DMS153 treated with DMSO at 0.1 percent for 48 hours (cell line): ENCODE measurements around the gene RAB11FIP2.
"Not testable (repeated sequence)": the region's sequence is repeated elsewhere in the genome, so short reads cannot be mapped to it uniquely, and the experiment has no call there.

Experiments
- DNase-seq: peaks from one replicate; lab custom pipeline; 2025; ENCODE audit not compliant: unreplicated experiment; lab: John Stamatoyannopoulos, UW

Gene RAB11FIP2, protein sequence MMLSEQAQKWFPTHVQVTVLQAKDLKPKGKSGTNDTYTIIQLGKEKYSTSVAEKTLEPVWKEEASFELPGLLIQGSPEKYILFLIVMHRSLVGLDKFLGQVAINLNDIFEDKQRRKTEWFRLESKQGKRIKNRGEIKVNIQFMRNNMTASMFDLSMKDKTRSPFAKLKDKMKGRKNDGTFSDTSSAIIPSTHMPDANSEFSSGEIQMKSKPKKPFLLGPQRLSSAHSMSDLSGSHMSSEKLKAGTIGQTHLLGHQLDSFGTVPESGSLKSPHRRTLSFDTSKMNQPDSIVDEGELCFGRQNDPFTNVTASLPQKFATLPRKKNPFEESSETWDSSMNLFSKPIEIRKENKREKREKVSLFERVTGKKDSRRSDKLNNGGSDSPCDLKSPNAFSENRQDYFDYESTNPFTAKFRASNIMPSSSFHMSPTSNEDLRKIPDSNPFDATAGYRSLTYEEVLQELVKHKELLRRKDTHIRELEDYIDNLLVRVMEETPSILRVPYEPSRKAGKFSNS

DNA sequence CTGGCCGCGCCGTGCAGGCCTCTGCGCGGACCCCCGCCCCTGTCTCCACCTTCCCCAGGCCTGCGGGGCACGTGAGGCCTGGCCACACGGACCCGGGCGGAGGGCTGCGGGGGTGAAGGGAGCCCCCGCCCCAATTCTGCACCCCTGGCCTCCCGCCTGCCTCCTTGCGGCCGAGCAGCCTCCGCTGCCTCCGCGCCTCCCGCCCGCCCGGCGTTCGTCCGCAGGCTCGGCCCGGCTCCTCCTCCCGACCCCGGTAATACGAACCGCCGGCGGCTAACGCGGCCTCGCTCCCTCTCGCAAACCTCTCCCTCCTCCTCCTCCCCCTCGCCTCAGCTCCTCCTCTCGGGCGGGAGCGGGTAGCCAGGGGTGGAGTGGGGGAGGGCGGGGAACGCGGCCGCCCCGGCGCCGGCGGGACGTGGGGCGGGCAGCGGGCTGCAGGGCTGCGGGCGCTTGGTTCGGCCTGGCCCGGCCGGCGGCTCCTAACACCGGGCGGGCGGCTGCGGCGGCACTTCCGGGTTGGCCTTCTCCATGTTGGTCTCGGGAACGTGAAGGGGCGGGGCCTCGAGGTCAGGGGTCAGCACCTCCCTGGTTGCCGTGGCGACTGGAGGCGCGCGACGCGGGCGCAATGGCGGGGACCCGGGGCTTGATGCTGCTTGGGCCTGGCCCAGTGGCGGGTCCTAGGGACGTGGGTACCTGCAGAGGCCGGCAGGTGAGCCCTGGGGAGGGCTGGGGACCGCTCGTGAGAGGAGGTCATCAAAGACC is at the start of gene RAB11FIP2:
RAB11FIP2 (minus strand) TSS at position 547 of the 762 bp plus-strand sequence. CDS start 778 bp downstream, outside the sequence.
- DNase-seq = peak; percentile 78

DNA sequence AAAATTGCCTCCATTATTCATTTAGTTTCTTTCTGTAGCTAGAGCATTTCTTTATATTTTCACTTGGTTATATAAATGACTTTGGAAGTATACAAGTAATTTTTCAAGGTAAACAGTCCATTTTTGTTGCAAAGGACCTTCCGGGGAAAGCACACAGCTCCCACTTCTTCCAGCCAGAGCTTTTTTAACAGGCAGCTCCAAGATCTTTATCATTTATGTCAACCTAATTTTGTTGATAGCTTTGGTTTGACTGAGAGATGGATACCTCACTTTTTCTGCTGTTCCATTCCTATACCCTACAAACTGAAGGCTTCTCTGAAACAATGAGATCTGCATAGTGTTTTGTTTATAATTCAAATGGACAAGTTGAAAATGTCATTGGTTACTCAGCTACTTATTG is 49.3 kb upstream of the RAB11FIP2 start:
- DNase-seq = no peak

DNA sequence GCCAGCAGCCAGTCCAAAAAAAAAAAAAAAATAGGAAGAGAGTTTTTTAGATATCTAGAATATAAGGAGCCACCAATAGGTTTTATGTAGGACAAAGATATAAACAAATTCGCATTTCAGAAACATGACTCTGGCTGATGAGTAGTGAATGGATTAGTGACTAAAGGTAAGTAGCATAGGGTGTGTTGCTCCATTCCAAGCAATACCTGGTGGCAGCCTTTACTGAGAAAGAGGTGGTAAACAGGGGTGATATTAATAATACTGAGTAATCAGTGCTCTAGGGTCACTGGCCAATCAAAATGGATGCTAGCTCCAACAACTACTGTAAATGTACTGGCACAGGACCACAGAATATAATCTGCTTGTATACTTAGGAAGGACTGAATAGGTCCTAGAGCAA is 45.5 kb upstream of the RAB11FIP2 start:
- DNase-seq = no peak

DNA sequence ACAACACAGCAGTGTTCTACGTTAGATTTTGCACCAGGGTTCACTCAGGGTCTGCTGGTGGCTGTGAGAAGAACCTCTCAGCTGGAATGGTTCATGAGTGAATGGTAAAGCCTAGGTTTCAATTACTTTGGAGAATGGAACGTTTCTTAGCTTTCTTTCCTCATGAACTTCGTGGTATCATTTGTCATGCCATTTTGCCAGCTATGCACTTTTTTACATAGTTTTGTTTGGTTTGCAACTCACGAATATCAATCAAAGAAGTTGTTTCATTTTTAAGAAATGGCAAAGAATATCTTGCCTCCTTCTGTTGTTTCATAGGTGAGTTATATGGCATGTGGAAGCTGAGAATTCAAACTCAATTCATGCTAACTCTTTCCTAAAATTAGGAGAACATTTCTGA is 34.1 kb upstream of the RAB11FIP2 start:
- no peak for DNase-seq

DNA sequence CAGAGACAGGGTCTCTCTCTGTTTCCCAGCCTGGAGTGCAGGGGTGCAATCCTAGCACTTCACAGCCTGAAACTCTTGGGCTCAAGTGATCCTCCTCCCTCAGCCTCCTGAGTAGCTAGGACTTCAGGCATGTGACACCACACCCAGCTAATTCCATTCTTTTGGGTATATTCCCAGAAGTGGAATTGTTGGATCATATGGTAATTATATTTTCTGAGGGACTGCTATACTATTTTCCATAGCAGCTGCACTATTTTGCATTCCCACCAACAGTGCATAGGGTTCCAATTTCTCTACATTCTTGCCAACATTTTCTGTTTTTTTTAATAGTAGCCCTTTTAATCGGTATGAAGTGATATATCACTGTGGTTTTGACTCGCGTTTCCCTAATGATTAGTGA is 30.0 kb upstream of the RAB11FIP2 start:
- DNase-seq = no peak

DNA sequence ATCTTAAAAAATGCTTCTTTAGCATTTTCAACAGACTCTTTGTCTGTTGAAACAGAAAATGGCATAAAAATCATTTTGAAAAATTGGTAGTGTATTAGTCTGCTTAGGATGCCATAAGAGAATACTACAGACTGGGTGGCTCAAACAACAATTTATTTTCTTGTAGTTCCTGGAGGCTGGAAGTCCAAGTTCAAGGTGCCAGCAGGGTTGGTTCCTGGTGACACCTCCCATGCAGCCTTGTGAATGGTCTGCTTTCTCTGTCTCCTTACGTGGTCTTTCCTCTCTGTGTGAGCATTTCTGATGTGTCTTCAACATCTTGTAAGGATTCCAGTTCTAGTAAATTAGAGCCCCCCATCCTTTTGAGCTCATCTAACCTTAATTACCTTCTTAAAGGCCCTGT is 26.1 kb upstream of the RAB11FIP2 start:
- no peak for DNase-seq

DNA sequence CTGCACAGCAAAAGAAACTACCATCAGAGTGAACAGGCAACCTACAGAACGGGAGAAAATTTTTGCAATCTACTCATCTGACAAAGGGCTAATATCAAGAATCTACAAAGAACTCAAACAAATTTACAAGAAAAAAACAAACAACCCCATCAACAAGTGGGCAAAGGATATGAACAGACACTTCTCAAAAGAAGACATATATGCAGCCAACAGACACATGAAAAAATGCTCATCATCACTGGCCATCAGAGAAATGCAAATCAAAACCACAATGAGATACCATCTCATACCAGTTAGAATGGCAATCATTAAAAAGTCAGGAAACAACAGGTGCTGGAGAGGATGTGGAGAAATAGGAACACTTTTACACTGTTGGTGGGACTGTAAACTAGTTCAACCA is 20.6 kb upstream of the RAB11FIP2 start:
- not testable (repeated sequence) for DNase-seq

DNA sequence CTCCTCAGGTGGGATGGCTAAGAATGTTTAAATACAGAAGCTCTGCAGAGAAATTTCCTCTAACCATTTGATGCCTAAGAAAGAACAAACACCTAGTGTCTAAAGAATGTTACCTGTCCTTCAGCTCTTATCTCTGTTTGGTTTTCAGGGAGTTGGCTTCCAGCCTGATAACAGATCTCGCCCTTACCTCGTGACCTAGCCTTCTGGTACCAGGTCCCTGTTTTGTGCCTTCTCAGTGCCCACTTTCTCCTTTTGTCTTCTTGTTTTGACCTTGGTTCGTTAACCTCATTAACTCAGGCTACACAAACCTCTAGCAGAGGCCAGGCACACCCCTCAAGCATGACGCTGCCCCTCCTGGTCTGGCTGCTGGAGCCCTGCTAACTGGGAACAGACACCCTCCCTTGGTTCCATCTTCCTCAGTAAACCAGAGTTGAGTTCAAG is 16.1 kb upstream of the RAB11FIP2 start:
- no peak for DNase-seq

DNA sequence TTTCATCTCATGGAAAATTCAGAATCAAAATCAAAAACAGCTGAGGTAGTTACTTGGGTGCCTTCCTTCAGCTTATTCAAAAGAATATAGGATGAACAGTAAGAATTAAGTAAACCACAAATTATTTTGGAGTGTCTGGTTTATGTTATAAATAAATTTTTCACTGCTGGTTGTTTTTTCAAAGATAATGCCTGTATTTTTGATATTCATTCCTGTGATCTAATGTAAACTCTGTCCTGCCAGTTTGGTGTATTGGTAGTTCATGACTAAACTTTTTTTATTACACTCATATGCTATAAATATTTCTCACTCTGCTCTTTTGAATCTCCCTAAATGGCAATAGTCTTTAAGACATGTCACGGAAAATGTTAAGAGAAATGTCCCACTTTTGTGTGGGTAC is 11.6 kb upstream of the RAB11FIP2 start:
- DNase-seq = no peak

DNA sequence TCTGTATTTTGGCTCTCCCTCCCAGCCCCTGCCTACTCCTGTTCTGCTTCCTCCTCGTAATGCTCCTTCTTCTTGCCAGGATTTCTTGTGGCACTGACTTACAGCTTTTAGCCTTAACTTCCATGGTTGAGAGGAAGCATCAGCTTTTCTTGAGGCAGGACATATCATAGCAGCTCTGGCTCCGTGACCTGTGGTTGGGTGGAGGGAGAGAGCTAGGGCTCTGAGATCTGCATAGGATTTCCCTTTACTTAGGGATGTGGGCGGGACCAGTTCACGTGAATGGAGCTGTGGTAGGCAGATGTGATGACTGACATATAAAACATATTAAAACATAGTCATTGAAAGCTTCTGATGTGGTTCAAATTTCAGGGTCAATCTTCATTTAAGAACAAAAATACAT is 10.6 kb upstream of the RAB11FIP2 start:
- DNase-seq = no peak

DNA sequence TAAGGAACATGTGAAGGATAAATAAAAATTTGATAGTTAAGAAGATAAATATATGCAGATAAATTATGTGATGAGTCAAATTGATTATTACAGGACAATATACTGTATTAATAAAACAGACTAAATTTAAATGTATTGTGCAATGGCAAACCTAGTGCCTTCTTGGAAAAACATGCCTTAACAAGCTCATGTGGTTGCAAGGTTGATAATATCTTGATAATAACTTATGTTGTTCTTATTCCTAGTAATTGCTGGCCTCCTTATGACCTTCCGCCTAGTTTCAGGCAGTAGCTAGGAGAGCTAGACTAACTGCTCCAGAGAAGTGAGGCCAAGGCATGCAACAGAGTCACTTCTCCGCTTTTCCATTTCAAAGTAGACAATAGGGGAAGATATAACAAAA is 7.6 kb upstream of the RAB11FIP2 start:
- no peak for DNase-seq

DNA sequence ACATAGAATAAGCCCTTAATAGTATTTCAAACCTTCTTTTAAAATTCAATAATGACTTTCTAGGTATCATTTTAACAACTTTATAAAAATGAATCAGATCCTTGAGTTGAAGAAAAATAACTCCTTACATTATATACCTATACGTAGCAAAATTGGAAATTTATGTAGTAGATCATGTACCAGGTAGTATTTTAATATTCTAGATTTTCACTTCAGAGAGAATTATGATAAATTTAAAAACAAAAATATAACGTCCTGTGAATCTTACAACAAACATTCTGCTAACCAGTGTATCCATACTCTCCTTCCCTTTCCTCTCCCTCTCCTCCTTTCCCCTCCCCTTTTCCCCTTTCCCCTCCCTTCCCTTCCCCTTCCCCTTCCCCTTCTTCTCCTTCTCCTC is 6.1 kb upstream of the RAB11FIP2 start:
- no peak for DNase-seq

DNA sequence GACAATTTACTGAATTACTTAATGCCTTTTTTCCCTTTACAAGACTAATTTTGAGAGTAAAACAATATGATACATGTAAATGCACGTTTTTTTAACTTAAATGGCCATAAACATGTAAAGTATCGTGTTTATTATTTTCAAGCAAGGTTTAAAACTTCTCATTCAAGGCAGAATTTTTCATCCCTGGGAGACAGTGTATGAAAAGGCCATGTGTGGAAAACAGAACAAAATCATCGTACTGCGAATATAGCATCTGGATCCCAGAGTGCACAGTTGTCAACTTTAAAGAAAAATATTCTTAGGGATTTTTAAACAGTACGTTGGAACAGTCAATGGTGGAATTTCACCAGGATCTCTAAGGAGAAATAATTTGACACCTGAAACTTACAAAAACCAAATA is 1.1 kb upstream of the RAB11FIP2 start:
- DNase-seq = no peak

DNA sequence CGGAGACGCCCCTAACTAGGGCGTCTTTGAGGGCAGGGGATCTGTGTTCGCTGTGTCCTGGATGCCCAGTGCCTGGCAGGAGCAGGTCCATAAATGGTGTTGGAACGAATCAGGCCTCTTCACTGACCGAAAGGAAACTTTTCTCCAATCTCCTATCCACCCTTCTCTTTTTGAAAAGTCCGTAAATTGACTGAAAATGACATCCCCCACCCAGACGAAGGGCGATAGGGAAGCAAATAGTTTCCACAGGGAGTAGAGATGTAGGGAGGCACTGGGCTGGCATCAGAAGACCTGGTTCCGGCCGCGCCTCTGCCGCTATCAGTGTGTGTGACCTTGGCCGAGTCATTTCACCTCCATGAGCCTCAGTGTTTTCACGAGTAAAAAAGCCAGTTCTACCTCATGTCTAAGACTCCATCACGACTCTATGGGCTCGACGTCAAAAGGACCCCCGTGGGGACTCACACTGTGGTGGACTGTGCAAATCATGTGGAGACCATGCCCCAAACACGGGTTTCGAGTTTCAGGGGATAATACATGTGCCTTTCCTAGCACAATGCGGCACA is 497 bp upstream of the RAB11FIP2 start:
- DNase-seq = peak; percentile 25

DNA sequence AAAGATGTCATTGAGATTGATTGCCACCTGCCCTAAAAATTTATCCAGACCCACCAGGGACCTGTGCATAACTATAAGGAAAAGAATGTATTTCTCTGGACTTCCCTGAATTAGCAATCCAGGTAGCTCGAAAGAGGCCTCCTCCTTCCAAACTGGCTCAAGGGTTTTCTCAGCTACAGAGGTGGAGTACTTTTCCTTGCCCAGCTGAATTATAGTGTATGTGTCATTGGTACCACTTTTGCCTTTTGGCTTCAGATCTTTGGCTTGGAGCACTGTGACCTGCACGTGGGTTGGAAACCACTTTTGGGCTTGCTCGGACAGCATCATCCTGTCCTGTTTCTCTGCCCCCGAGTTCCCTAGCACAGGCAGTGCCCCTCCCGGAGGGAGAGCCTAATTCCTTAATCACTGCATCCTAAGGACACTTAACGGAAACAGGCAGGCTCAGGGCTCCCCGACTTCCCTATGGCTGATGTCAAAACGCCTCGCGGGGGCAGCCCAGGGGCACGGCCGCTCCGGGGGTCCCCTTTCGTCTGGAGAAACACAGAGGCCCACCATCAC is 825 bp downstream of the RAB11FIP2 start:
- peak; percentile 16 for DNase-seq

DNA sequence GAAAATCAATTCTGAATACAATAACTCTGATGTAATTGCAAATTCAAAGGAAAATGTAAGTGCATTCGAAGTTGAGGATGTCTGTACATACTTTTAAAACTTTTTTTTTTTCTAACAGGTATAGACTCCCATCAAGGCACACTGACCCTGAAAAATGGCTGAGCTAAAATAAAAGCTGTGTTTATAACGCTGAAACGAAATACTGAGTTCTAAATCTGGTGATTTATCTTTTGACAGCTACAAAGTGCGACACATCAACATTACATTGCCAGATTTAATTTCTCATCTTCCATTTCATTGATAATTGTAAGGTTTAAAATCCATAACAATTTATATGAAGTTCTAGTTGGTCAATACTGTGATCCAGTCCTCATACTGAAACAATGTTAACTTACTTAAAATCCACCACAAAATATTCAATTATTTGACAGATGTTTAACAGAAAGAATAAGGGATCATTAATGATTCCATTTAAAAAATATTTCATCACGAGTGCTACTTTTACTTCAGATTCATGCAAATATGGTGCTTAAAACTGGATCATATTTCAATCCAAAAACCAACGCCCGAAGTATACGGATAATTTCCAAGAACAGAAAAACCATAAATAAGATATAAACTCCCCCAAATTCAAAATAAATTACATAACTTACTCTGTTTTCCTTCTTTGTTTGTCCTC is 1.4 kb downstream of the RAB11FIP2 start:
- DNase-seq = no peak

DNA sequence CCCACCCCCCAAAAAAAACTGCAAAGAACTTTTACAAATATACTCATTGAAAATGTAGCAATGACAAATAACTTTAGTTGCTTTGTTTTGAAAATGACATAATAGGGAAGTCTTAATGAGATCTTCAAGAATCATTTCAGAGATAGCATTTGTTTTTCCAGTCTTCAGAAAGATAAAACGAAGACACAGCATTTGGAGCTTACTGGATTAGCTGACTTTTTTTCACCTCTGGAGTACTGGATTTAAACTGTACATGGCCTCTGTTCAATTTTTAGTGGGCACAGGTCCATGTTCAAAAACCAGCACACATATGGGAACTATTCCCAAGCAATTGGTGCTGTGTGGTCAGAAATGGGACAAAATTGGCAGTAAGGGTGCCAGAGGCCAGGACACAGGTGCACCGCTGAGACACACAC is 3.9 kb downstream of the RAB11FIP2 start:
- DNase-seq = no peak

DNA sequence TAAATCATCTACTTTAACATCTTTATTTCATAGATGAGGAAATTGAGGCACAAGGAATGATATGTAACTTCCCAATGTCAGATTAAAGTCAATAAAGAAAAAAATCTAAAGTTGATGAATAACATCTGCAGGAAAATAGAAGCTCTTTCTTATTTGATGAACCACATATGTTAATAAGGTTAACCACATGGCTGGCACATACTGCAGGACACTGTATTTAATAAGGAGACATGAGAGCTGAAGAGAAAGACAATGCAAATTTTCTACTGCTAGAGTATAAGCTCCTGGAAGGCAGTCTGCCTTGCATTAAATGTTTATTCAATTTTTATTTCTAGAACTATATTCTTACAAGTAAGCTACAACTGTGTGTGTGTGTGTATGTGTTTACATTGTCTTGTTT is 4.4 kb downstream of the RAB11FIP2 start:
- DNase-seq = no peak

DNA sequence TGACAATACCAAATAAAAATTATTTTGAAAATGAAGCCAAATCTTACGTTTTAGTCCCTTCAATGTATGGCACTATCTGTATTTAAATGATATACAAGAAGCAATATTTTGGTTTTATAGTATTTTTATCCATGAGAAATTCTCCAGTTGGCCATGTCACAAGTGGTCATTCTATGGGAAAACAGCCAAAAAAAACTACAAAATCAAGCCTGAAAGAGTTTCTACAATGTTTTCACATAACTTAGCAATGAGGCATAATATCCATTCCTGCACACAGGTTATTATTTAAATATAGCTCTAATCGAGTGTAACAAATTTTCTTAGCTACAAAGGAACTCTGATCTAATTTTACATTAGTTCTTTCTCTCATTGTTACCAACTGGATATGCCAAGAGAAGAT is 5.4 kb downstream of the RAB11FIP2 start:
- no peak for DNase-seq

DNA sequence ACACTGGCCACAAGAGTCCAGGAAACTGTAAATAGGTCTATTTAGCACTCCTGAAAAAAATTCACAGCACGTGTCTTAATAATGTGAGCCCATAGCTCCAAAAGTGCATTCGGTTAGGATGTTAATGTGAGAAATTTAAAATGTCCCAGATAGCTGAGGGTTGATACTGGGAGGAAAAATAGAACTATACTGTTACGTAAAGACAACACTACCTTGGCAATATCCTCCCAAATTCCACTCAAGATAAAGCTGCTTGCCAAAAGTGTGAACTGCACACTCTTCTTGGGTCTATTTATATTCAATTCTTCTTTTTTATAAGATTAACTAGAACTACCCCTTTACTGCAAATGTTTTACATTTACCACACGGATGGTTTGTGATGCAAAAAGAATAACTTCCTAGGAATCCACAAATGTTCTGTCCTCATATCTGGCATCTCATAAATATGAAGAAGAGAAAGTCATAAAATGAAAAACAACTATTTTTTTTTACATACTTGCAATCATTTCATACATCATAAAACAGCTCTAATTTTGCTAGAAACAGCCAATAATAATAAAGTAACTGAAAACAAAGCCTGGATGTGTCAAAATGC is 10.4 kb downstream of the RAB11FIP2 start:
- DNase-seq = no peak
